ENCODE data around the gene CALHM5. TPM values are rescaled to one million over a fixed set of nuclear protein-coding genes. Genes with fewer than 3 reads are reported as not detected.
A peak's percentile ranks its signal among the peaks of the same experiment; 100 is the strongest.

Gene CALHM5
- total and polyA plus RNA-seq, 10 of the 15 experiments (the other 5 are each of a cell fraction or from before 2014, with no cell fraction given) = not detected

GRCh38 chr6:116476002-116476678, 35.3 kb upstream of the CALHM5 start:
- intact Hi-C loops (cut with micrococcal nuclease; ENCODE audit: unreplicated experiment) (no loop called here), in situ Hi-C loops (cut with MboI) (no loop called here)
- under 1% methylated on average over 5 of the region's 5 CpGs for WGBS (ENCODE audit: insufficient coverage, insufficient replicate concordance, low lambda C conversion rate, missing lambda C conversion rate)
- RAD21 ChIA-PET (ENCODE audit: unreplicated experiment) = no interaction called here
- Histone ChIP-seq H2AFZ (ENCODE audit: control insufficient read depth, low read depth, low read length) (no peak overlapping the region), H3K4me3 (no peak overlapping the region; the same call in 1 of the 2 replicates), H3K4me2 (ENCODE audit: control insufficient read depth, insufficient read depth) (peak overlapping the region; percentile 56), H3K27ac (ENCODE audit: control insufficient read depth, insufficient read depth) (no peak overlapping the region), H4K20me1 (ENCODE audit: control insufficient read depth, insufficient read depth) (no peaks in the 10 kb centered on the region), H3K36me3 (ENCODE audit: control insufficient read depth in 2 of 2, insufficient read depth in 2 of 2, low read length in 1 of 2) (no peaks in the 10 kb centered on the region), H3K79me2 (ENCODE audit: control insufficient read depth, insufficient read depth, low read length) (no peaks in the 10 kb centered on the region), H3K9ac (ENCODE audit: control insufficient read depth, insufficient read depth, low read length) (no peak overlapping the region), H3K4me1 (ENCODE audit: control insufficient read depth, insufficient read depth, low read length) (peaks cover 11% of the 10 kb centered on the region; the same call in 1 of the 2 replicates), H3K9me3 (replicated peaks; ENCODE audit: control insufficient read depth, insufficient read depth, low read length) (no peaks in the 10 kb centered on the region), H3K27me3 (replicated peaks in 1 of 2; ENCODE audit: control insufficient read depth in 2 of 2, insufficient read depth in 2 of 2, low read length in 1 of 2) (no peaks in the 10 kb centered on the region; a peak in 2 of 4 replicates)
- POLR2A ChIA-PET = no interaction called here
- no TSS peak for BruUV-seq (replicated peaks)
- SMC1A ChIA-PET (ENCODE audit: uncharacterized antibody, unreplicated experiment) = no interaction called here
- ATAC-seq = peak; percentile 97
- CTCF ChIA-PET = no interaction called here
- FAIRE-seq = peak; percentile 89
- peak; percentile 62 for DNase-seq (ENCODE audit: low read depth, low spot score)
- peak; percentile 63; the same call in 1 of the 2 replicates for TF ChIP-seq RELB (IDR thresholded peaks at IDR 0.05; ENCODE audit: low read depth)
- TF ChIP-seq HDGF (IDR thresholded peaks at IDR 0.05) = no peak
- TF ChIP-seq PKNOX1 (IDR thresholded peaks at IDR 0.05) = 0 out of 2 replicates have a peak, but pooled peaks have one; percentile 17
- TF ChIP-seq ZNF207 (IDR thresholded peaks at IDR 0.05; ENCODE audit: borderline replicate concordance) = no peak
- TF ChIP-seq SUZ12 (IDR thresholded peaks at IDR 0.05; ENCODE audit: unreplicated experiment) = no peak
- TF ChIP-seq NR2C2 (IDR thresholded peaks at IDR 0.05; ENCODE audit: borderline replicate concordance, control insufficient read depth, insufficient read length, low read depth) = no peak
- TF ChIP-seq HDAC6 (IDR thresholded peaks at IDR 0.05; ENCODE audit: unreplicated experiment) = no peak
- TF ChIP-seq ATF2 (IDR thresholded peaks at IDR 0.05; ENCODE audit: low read length) = peak; percentile 69; the same call in 1 of the 2 replicates
- peak; percentile 81 for TF ChIP-seq IKZF1 (conservative IDR thresholded peaks at IDR 0.05)
- no peak for TF ChIP-seq MYC (IDR thresholded peaks at IDR 0.05; ENCODE audit: insufficient read depth, insufficient read length, insufficient replicate concordance, low read length, severe bottlenecking)
- peak; percentile 64; the same call in 1 of the 2 replicates for TF ChIP-seq MTA3 (IDR thresholded peaks at IDR 0.05; ENCODE audit: borderline replicate concordance, low read length)
- TF ChIP-seq SPI1 (IDR thresholded peaks at IDR 0.05; ENCODE audit: borderline replicate concordance, insufficient read depth, low read depth, low read length) = peak; percentile 90
- 0 out of 4 replicates have a peak, but pooled peaks of 1 of the 2 experiments have one; percentile 17 for TF ChIP-seq EP300 (IDR thresholded peaks at IDR 0.05; ENCODE audit: borderline replicate concordance in 1 of 2, control insufficient read depth in 1 of 2, low read depth in 2 of 2, low read length in 2 of 2)
- peak; percentile 79 for TF ChIP-seq ATF7 (IDR thresholded peaks at IDR 0.05; ENCODE audit: low read depth)
- no peak for TF ChIP-seq POLR2A (IDR thresholded peaks at IDR 0.05; ENCODE audit: low read depth, low read length)
- TF ChIP-seq MTA2 (IDR thresholded peaks at IDR 0.05; ENCODE audit: low read depth) = peak; percentile 66
- TF ChIP-seq ATF3 (IDR thresholded peaks at IDR 0.05; ENCODE audit: borderline replicate concordance, extremely low read depth, low read depth, low read length) = no peak
- 0 out of 2 replicates have a peak, but pooled peaks have one; percentile 34 for TF ChIP-seq CBFB (IDR thresholded peaks at IDR 0.05; ENCODE audit: low read depth)
- TF ChIP-seq POU2F2 (IDR thresholded peaks at IDR 0.05; ENCODE audit: borderline replicate concordance, low read depth, low read length) = peak; percentile 48; the same call in 1 of the 3 replicates
- TF ChIP-seq CHD4 (IDR thresholded peaks at IDR 0.05) = no peak
- TF ChIP-seq ZNF217 (IDR thresholded peaks at IDR 0.05) = peak; percentile 93
